Brain microvascular endothelial cell (primary cell): ENCODE data around the gene SPTBN4.

Experiments used
- DNase-seq: peaks from one replicate; pipeline ENCODE4 v3.0.0-alpha.2; 2020
- H3K27ac ChIP-seq: fragments of 250-450 bp; sonication (Bioruptor Pico); 2 replicates; pipeline ENCODE4 v1.5.1; 2020; ENCODE audit warnings: mild to moderate bottlenecking, moderate library complexity
- H3K27me3 ChIP-seq: fragments of 250-450 bp; sonication (Bioruptor Pico); replicated peaks from 2 replicates; pipeline ENCODE4 v1.5.1; 2020; ENCODE audit warnings: mild to moderate bottlenecking
- H3K36me3 ChIP-seq: fragments of 250-450 bp; sonication (Bioruptor Pico); replicated peaks from 2 replicates; pipeline ENCODE4 v1.5.1; 2020; ENCODE audit warnings: mild to moderate bottlenecking
- H3K4me3 ChIP-seq: 2 replicates; pipeline ENCODE4 v1.5.1; 2011; ENCODE audit warnings: low read depth, mild to moderate bottlenecking, control low read depth, low read length, moderate library complexity
- in situ Hi-C: cut with HindIII; loops from 2 replicates; pipeline ENCODE4 v1.10.0; 2017; ENCODE audit warnings: low sequenced_read_pairs, low pct_ligation_motif_present
- TF ChIP-seq, protein P1 (sequence below): IDR thresholded peaks from 2 replicates; pipeline ENCODE4 v1.5.1; 2011; ENCODE audit warnings: low read depth, mild to moderate bottlenecking, moderate library complexity, low read length, control low read depth, inconsistent platforms; ENCODE audit errors: missing control alignments

The SPTBN4 gene

DNA sequence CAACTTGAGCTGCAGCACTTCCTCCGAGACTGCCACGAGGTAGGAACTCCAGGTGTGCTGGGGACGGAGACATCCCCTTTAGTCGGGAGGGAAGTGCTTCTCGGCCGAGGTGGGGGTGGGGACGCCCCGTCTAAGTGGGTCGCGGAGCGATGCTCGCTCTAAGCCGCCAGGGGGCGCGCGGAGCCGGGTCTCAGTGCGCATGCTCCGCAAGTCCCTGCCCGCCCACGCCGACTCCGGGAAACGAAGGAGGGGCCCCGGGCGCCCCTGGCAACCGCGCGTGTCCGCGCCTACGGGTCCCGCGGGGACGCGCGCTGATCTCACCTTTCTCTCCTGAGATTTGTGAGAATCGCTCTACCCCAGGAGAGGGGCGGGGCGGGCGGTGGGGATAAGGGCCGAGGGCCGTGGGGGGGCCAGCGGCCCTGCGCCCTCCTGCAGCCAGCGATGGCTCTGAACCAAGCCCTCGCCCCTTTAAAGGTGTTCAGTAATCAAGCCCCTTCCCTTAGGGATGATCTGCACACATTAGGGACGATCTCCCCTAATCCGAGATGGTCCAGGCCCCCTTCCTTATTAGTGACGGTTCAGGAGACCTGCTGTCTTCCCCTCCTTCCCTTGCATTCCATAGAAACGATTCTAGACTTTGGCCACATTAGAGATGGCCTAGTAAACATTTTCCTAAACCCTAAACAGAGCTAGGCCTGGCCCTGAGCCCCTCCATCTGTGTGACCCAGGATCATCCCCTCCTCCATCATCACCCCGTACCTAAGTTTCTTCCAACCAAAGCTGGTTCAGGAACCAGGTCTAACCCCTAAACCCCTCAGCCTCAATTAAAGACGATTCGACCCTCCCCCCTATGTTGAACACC lies 62.5 kb downstream of the SPTBN4 start:
- in situ Hi-C loops, result no loop called here
- TF ChIP-seq, protein P1, sequence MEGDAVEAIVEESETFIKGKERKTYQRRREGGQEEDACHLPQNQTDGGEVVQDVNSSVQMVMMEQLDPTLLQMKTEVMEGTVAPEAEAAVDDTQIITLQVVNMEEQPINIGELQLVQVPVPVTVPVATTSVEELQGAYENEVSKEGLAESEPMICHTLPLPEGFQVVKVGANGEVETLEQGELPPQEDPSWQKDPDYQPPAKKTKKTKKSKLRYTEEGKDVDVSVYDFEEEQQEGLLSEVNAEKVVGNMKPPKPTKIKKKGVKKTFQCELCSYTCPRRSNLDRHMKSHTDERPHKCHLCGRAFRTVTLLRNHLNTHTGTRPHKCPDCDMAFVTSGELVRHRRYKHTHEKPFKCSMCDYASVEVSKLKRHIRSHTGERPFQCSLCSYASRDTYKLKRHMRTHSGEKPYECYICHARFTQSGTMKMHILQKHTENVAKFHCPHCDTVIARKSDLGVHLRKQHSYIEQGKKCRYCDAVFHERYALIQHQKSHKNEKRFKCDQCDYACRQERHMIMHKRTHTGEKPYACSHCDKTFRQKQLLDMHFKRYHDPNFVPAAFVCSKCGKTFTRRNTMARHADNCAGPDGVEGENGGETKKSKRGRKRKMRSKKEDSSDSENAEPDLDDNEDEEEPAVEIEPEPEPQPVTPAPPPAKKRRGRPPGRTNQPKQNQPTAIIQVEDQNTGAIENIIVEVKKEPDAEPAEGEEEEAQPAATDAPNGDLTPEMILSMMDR, result peak; percentile 87
- no peak overlapping the region for H3K27ac ChIP-seq

DNA sequence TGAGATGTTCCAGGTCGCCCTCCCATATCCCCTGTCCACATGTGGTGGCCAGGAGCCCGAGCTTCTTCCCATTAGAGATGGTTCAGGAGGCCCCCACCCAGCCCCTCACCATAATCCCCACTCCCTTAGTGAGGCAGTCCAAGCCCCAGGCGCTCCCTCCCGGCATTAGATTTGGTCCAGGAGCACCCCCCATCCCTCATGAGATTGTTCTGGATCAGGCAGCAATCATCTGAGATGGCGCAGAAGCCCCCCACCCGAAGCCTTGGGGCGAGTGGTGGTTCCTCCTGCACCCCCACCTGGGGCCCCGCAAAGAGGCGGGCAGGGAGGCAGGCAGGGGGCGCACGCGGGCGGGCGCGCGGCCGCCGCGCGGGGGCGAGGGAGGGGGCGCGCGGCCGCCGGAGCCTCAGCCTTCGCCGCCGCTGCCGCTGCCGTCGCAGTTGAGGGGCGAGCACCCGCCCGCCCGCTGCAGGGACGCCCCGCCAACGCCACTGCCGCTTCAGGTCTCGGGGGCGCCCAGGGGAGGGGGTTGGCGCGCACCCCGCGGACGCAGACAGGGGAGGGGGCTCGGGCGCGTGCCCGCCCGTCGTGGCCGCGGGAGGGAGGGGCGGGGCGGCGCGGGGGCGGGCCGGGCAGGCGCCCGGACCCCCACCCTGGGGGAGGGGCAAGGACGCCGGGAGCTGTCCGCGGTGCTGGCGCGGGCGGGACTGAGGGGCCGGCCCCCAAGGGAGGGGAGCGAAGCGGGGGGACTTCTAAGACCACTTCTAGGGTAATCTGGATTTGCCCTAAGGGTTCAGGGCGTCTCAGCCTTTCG lies 63.5 kb downstream of the SPTBN4 start:
- in situ Hi-C loops, result loop anchor here (10.0 kb wide), 1 partner anchor 65 kb away; no protein-coding TSS in a partner anchor
- TF ChIP-seq, protein P1, result peak; percentile 42
- Histone ChIP-seq H3K27ac (no peak overlapping the region), H3K36me3 (no peaks in the 10 kb centered on the region), H3K27me3 (peaks cover 3% of the 10 kb centered on the region), H3K4me3 (peak overlapping the region; percentile 15)
- DNase-seq, result no peak

More for the DNA sequence above, 62.5 kb downstream of the SPTBN4 start:
- Histone ChIP-seq H3K4me3 (peak overlapping the region; percentile 42), H3K36me3 (no peaks in the 10 kb centered on the region), H3K27me3 (peaks cover 3% of the 10 kb centered on the region)
- DNase-seq, result peak; percentile 42

DNA sequence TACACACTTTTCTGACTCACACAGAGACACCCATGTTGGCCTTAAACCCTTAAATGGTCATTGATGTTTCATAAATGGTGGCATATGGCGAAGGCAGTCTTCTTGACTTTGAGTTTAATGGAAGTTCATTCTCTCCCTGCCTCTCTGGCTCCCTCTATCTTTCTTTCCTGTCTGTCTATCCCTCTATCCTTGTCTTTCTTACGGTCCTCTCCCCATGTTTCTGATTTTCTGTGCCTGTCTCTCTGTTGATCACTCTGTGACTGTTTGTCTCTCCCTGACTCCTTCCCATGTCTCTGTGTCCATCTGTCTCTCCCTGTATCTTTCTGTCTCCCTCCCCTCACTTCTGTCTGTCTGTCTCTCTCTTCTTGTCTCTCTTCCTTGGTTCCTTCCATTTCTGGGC lies 66.7 kb downstream of the SPTBN4 start:
- Histone ChIP-seq H3K36me3 (no peaks in the 10 kb centered on the region), H3K27me3 (peaks cover 3% of the 10 kb centered on the region), H3K4me3 (no peak overlapping the region), H3K27ac (no peak overlapping the region)
- DNase-seq, result no peak
- in situ Hi-C loops, result loop anchor here (10.0 kb wide), 1 partner anchor 61 kb away; no protein-coding TSS in a partner anchor
- TF ChIP-seq, protein P1, result peak; percentile 51

DNA sequence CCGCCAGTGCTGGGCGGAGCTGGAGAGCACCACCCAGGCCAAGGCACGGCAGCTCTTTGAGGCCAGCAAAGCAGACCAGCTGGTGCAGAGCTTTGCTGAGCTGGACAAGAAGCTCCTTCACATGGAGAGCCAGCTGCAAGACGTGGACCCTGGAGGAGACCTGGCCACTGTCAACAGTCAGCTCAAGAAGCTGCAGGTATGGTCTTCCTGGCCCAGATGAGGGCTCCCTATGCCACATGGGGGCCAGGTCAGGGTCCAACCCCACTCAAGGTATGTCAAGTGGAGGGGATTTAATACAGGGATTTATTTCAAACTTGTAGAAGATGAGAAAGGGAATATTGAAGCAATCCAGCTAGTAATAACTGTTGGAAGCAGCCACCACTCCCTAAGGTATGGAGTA lies 67.3 kb downstream of the SPTBN4 start:
- H3K27ac ChIP-seq, result no peak overlapping the region
- H3K36me3 ChIP-seq, result no peaks in the 10 kb centered on the region
- DNase-seq, result no peak
- peaks cover 3% of the 10 kb centered on the region for H3K27me3 ChIP-seq
- TF ChIP-seq, protein P1, result no peak
- in situ Hi-C loops, result loop anchor here (10.0 kb wide), 1 partner anchor 61 kb away; no protein-coding TSS in a partner anchor
- H3K4me3 ChIP-seq, result no peak overlapping the region

DNA sequence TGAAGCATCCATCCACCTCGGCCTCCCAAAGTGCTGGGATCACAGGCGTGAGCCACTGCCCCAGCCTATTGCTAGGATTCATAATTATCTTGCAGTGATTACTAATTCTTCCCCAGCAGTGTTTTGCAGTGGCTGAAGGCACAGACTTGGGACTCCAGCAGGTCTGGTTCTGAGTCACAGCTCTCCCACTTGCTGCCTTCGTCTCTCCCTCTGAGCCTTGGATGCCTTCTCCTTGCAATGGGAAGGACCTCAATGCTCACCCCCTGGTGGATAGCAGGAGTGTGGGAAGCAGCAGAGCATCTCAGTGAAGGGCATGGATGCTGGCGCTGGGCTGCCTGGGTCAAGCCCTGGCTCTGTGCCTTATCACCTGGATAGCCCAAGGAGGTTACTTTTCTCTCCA lies 72.3 kb downstream of the SPTBN4 start:
- Histone ChIP-seq H3K4me3 (no peak overlapping the region), H3K27me3 (no peaks in the 10 kb centered on the region), H3K36me3 (no peaks in the 10 kb centered on the region), H3K27ac (no peak overlapping the region)
- TF ChIP-seq, protein P1, result peak; percentile 23
- no peak for DNase-seq
- in situ Hi-C loops, result loop anchor here (10.0 kb wide), 1 partner anchor 56 kb away; no protein-coding TSS in a partner anchor
